K562 (cell line): ENCODE results near the gene BEST1. TPM values are rescaled to one million over a fixed set of nuclear protein-coding genes. Genes with fewer than 3 reads are reported as not detected.
A peak's percentile ranks its signal among the peaks of the same experiment; 100 is the strongest.

Experiments used
- ATAC-seq: fragments of 200-7000 bp; cut with Tn5 transposase; 3 replicates; pipeline ENCODE4 v1.9.1; 2020; ENCODE audit warnings: moderate library complexity
- BruUV-seq: library from RNA; stranded (reverse); fragments of 400-500 nt; replicated peaks from 2 replicates; lab custom pipeline; 2021; lab: Mats Ljungman, UMichigan
- CTCF ChIA-PET: fragments of 300-600 bp; formaldehyde crosslinking; extraction: SDS; loops from one replicate; lab custom pipeline; 2021; ENCODE audit warnings: low intra/inter-chr PET ratio; lab: Yijun Ruan, JAX
- POLR2A ChIA-PET: fragments of 300-600, 350-650 bp; sonication (Branson Sonifier 250); formaldehyde crosslinking; extraction: SDS; loops from one replicate; lab custom pipeline; 2021; ENCODE audit warnings: antibody characterized with exemption, inconsistent platforms; lab: Yijun Ruan, JAX
- DNase-seq, 4 experiments: peaks; one replicate each; pipeline versions ENCODE4 v3.0.0 to v3.0.0-alpha.2; 2011 to 2018; ENCODE audit warnings: low spot score in 3 of 4, mixed read lengths in 3 of 4; ENCODE audit errors: extremely low read depth in 1 of 4
- FAIRE-seq: peaks from 2 replicates; lab custom pipeline; 2011; peaks lifted over from hg19 to GRCh38; lab: Jason Lieb, UNC
- H2AFZ ChIP-seq: 2 replicates; pipeline ENCODE4 v1.6.0; 2011; ENCODE audit warnings: low read depth, low read length, control low read depth, inconsistent platforms
- H3K27ac ChIP-seq: fragments of 200-600 bp; 3 replicates; pipeline ENCODE4 v1.8.0; 2011; ENCODE audit warnings: low read depth, mild to moderate bottlenecking, control low read depth, inconsistent platforms, low read length, moderate library complexity, mixed read lengths; ENCODE audit errors: extremely low read depth
- H3K27me3 ChIP-seq, 2 experiments: fragments of 300-600 bp in 1 of 2; 2 replicates in 1 of 2; 3 replicates in 1 of 2; pipeline versions ENCODE4 v1.6.0 to v1.8.0; 2011; ENCODE audit warnings: inconsistent platforms in 2 of 2, low read length in 2 of 2, mild to moderate bottlenecking in 1 of 2, mixed read lengths in 1 of 2, moderate library complexity in 1 of 2; ENCODE audit not compliant: control insufficient read depth in 2 of 2, insufficient read depth in 2 of 2
- H3K36me3 ChIP-seq: fragments of 300-600 bp; 3 replicates; pipeline ENCODE4 v1.8.0; 2011; ENCODE audit warnings: mild to moderate bottlenecking, low read length, inconsistent platforms; ENCODE audit not compliant: control insufficient read depth, insufficient read depth
- H3K4me1 ChIP-seq, 2 experiments: fragments of 200-600 bp in 1 of 2; replicated peaks in 1 of 2; 2 replicates in 1 of 2; 3 replicates in 1 of 2; pipeline versions ENCODE4 v1.5.1 to v1.8.0; 2011; ENCODE audit warnings: inconsistent platforms in 2 of 2, low read length in 2 of 2, mild to moderate bottlenecking in 1 of 2, mixed read lengths in 1 of 2, moderate library complexity in 1 of 2; ENCODE audit not compliant: control insufficient read depth in 2 of 2, insufficient read depth in 2 of 2
- H3K4me2 ChIP-seq: 2 replicates; pipeline ENCODE4 v1.6.1; 2011; ENCODE audit warnings: low read length, control low read depth, inconsistent platforms, mixed read lengths; ENCODE audit not compliant: insufficient read depth
- H3K4me3 ChIP-seq: fragments of 200-600 bp; sonication (generic), shearing (Covaris generic); 2 replicates; pipeline ENCODE4 v1.5.1; 2016; ENCODE audit warnings: control low read depth, inconsistent platforms
- H3K79me2 ChIP-seq: fragments of 200-600 bp; 3 replicates; pipeline ENCODE4 v1.8.0; 2011; ENCODE audit warnings: low read length, inconsistent platforms; ENCODE audit not compliant: control insufficient read depth, insufficient read depth
- H3K9ac ChIP-seq, 2 experiments: 2 replicates each; pipeline versions ENCODE4 v1.6.0 to v1.6.1; 2011; ENCODE audit warnings: low read depth in 2 of 2, low read length in 2 of 2, control low read depth in 1 of 2, inconsistent platforms in 1 of 2, mild to moderate bottlenecking in 1 of 2, mixed read lengths in 1 of 2; ENCODE audit not compliant: insufficient read depth in 1 of 2
- H3K9me1 ChIP-seq: one replicate; pipeline ENCODE4 v1.6.0; 2011; ENCODE audit warnings: inconsistent platforms, mild to moderate bottlenecking, low read length, moderate library complexity; ENCODE audit not compliant: control insufficient read depth, insufficient read depth
- H3K9me3 ChIP-seq: replicated peaks from 2 replicates; pipeline ENCODE4 v1.5.1; 2011; ENCODE audit warnings: low read depth, low read length, inconsistent platforms; ENCODE audit not compliant: control insufficient read depth, insufficient read depth
- H4K20me1 ChIP-seq: replicated peaks from 2 replicates; pipeline ENCODE4 v1.6.1; 2011; ENCODE audit warnings: low read length, inconsistent platforms, mixed read lengths; ENCODE audit not compliant: control insufficient read depth, insufficient read depth
- ATF4 ChIP-seq: fragments of 450-650 bp; formaldehyde crosslinking; IDR thresholded peaks from 2 replicates; pipeline ENCODE4 v1.4.0; 2022; ENCODE audit warnings: mild to moderate bottlenecking, moderate library complexity
- BCLAF1 ChIP-seq, 2 experiments: fragments of 450-650 bp in 1 of 2; IDR thresholded peaks; 2 replicates each; pipeline ENCODE4 v1.6.1; 2011 to 2017; ENCODE audit warnings: low read depth in 2 of 2, antibody characterized with exemption in 1 of 2, borderline replicate concordance in 1 of 2, low read length in 1 of 2, mild to moderate bottlenecking in 1 of 2, mixed read lengths in 1 of 2; ENCODE audit not compliant: control insufficient read depth in 1 of 2
- BDP1 ChIP-seq: IDR thresholded peaks from 3 replicates; pipeline ENCODE4 v1.6.1; 2011; ENCODE audit not compliant: insufficient read length, insufficient read depth
- CREB3L1 ChIP-seq: fragments of 450-650 bp; IDR thresholded peaks from 2 replicates; pipeline ENCODE4 v1.6.1; 2014; ENCODE audit warnings: low read depth, mild to moderate bottlenecking, moderate library complexity, borderline replicate concordance
- CREBBP ChIP-seq: IDR thresholded peaks from one replicate; pipeline ENCODE4 v1.6.1; 2012; ENCODE audit warnings: low read depth, mild to moderate bottlenecking, control low read depth, inconsistent platforms, low read length
- MCM7 ChIP-seq, 2 experiments: fragments of 450-650 bp; IDR thresholded peaks; 2 replicates each; pipeline ENCODE4 v1.6.1; 2016 to 2018
- MITF ChIP-seq: IDR thresholded peaks from 2 replicates; pipeline ENCODE4 v1.6.1; 2014; ENCODE audit warnings: antibody characterized with exemption
- POLR2A ChIP-seq: fragments of 450-650 bp; conservative IDR thresholded peaks from 2 replicates; pipeline ENCODE4 v1.6.1; 2016
- POLR2AphosphoS2 ChIP-seq: IDR thresholded peaks from 2 replicates; pipeline ENCODE4 v1.6.1; 2012; ENCODE audit warnings: low read length, improper control_type of control experiment
- SUPT5H ChIP-seq: fragments of 450-650 bp; IDR thresholded peaks from 2 replicates; pipeline ENCODE4 v1.6.1; 2016
- TAL1 ChIP-seq: fragments of 450-650 bp; IDR thresholded peaks from 2 replicates; pipeline ENCODE4 v1.6.1; 2016; ENCODE audit warnings: mild to moderate bottlenecking
- THAP7 ChIP-seq: fragments of 250-450 bp; sonication (Bioruptor Pico); IDR thresholded peaks from 2 replicates; pipeline ENCODE4 v1.5.0; 2021
- ZFP1 ChIP-seq: fragments of 450-650 bp; formaldehyde crosslinking; IDR thresholded peaks from 2 replicates; pipeline ENCODE4 v1.4.0; 2020; ENCODE audit warnings: mild to moderate bottlenecking, mixed read lengths
- ZNF311 ChIP-seq: fragments of 250-450 bp; sonication (Bioruptor Pico); IDR thresholded peaks from 2 replicates; pipeline ENCODE4 v1.4.0; 2020; ENCODE audit warnings: mild to moderate bottlenecking, moderate library complexity
- ZNF316 ChIP-seq: fragments of 450-650 bp; IDR thresholded peaks from 2 replicates; pipeline ENCODE4 v1.6.1; 2016
- ZSCAN32 ChIP-seq: fragments of 450-650 bp; formaldehyde crosslinking; IDR thresholded peaks from 2 replicates; pipeline ENCODE4 v1.4.0; 2020; ENCODE audit warnings: mild to moderate bottlenecking, moderate library complexity
- WGBS: fragments of 100-300 bp; shearing (Covaris generic); methylation state at CpG from one replicate; pipeline ENCODE4 v1.1.6; 2016; ENCODE audit warnings: low coverage, mixed read lengths; ENCODE audit not compliant: insufficient coverage; ENCODE audit errors: missing lambda C conversion rate; 5-methylcytosine and 5-hydroxymethylcytosine counted together
- in situ Hi-C: fragments of 300-500 bp; cut with MboI; formaldehyde crosslinking; loops from 4 replicates; pipeline ENCODE4 v1.15.0; 2018; ENCODE audit warnings: inconsistent platforms, mixed read lengths
- intact Hi-C: fragments of 100-400 bp; cut with micrococcal nuclease; formaldehyde crosslinking; loops from 2 replicates; pipeline ENCODE4 v1.14.2; 2022
- polyA plus RNA-seq, 8 experiments: library from polyadenylated mRNA; depleted of rRNA in 4 of 8; stranded (reverse) in 5 of 8; unstranded in 3 of 8; fragments of >200 nt; fragmentation: Nextera tagmentation in 2 of 8; fragmentation: Illumina TruSeq in 1 of 8; extraction: Ambion mirVana in 2 of 8; extraction: Trizol in 1 of 8; gene quantifications; 2 replicates each; pipeline versions ENCODE4 v1.2.1 to v1.2.3, GENCODE V29; 2011 to 2014; ENCODE audit warnings: inconsistent platforms in 1 of 8, missing spikeins in 1 of 8
- total RNA-seq, 7 experiments: library from RNA; depleted of rRNA in 6 of 7; stranded (reverse); fragments of >200 nt in 6 of 7; fragmentation: Illumina TruSeq in 2 of 7; extraction: Trizol in 2 of 7; gene quantifications; 2 replicates each; pipeline versions ENCODE4 v1.2.1 to v1.2.3, GENCODE V29; 2011 to 2021; ENCODE audit warnings: low replicate concordance in 1 of 7

The BEST1 gene
- total and polyA plus RNA-seq, 9 of the 15 experiments (the other 6 are each of a cell fraction or from before 2014, with no cell fraction given), result 0.07 to 1.3 (median 0.40) TPM

- BruUV-seq, result no TSS peak
- Histone ChIP-seq H3K4me2 (no peak overlapping the region), H3K36me3 (no peaks in the 10 kb centered on the region), H3K9ac (0 out of 4 replicates have a peak overlapping the region, but pooled peaks of 1 of the 2 experiments have one; percentile 20), H3K27me3 (no peaks in the 10 kb centered on the region), H3K9me1 (no peaks in the 10 kb centered on the region), H3K4me1 (peaks cover 22 to 26% of the 10 kb centered on the region in 2 experiments), H4K20me1 (no peaks in the 10 kb centered on the region), H2AFZ (no peak overlapping the region), H3K27ac (no peak overlapping the region), H3K79me2 (peaks cover 12% of the 10 kb centered on the region; the same call in 2 of the 3 replicates), H3K4me3 (no peak overlapping the region), H3K9me3 (no peaks in the 10 kb centered on the region)
- in situ Hi-C loops (no loop called here), intact Hi-C loops (no loop called here)
- no peak for FAIRE-seq
- ChIA-PET POLR2A (interaction anchor here (0.8 to 5.6 kb wide), 3 partner anchors 10 to 17 kb away, joined by 4 to 65 read pairs (median 6); partner anchors contain the start of gene FTH1), CTCF (no interaction called here)
- no peak for ATAC-seq
- 71% methylated on average over 7 of the region's 7 CpGs for WGBS
- DNase-seq, result peak in 1 of 4 experiments; percentile 5
- TF ChIP-seq MCM7 (IDR thresholded peaks at IDR 0.05) (no peak), CREB3L1 (no peak), ZNF316 (no peak), BDP1 (no peak), POLR2A (no peak), POLR2AphosphoS2 (no peak), ZNF311 (CRISPR knock-in tag) (no peak), MITF (no peak), ZFP1 (CRISPR knock-in tag) (no peak), BCLAF1 (IDR thresholded peaks at IDR 0.05; ENCODE audit: borderline replicate concordance in 1 of 2, control insufficient read depth in 1 of 2, low read depth in 2 of 2, low read length in 1 of 2) (no peak), TAL1 (no peak), THAP7 (CRISPR knock-in tag) (no peak), SUPT5H (no peak), ZSCAN32 (no peak), CREBBP (no peak), ATF4 (no peak)
These were observed 26.8 kb downstream of the BEST1 start for GRCh38 chr11:61976813-61977475.
